Measurements from ENCODE around the gene ADCY10.
"Not testable (repeated sequence)": the region's sequence is repeated elsewhere in the genome, so short reads cannot be mapped to it uniquely, and the experiment has no call there.

The ADCY10 gene

DNA sequence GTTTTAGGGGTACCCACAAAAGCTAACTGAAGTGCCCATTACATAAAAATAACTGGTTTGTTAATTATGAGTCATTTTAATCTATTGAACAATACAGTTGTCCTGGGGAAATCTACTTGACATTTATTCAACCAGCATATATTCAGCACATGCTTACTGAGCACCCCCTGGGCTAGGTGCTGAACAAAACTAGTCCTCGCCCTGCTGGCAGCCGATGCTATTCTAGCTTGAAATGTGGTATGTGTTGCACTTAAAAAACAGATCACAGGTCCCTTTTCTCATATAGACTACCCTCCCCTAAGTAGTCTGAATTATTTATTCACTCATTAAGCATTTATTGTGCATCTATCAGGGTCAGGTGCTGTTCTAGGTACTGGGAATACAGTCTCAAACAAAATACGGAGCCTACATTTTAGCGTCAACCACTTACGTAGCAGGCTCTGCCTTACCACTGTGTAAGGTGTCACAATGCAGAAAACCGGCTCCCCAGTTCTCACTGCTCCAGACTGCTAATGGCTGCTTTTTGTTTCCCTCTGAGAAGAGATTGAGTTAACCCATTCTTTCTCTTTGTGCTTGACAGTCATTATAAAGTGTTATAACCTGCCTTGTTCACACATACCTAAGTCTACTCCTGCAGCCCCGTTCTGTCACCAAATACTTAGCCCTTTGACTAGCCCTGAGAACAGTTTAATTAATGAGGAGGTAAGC lies 57.1 kb downstream of the ADCY10 start:
- no peak for DNase-seq

DNA sequence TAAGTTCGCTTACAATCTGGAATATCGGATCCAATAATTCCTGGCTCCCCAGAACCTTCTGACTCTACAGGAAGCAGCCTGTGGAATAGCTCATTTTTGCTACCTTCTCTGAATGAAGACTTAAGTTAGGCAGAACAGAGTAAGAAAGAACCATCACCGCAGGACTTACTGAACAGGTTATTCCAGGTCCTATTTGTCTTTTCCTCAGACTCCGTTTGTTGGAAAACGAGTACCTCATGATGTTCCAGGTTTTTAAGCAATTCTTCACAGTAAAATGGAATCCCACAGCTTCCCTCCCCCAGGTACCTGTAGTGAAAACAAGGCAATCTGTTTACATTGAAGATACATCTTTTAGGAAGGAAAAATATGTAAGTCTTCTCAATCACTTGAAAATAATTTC lies 59.8 kb downstream of the ADCY10 start:
- no peak for DNase-seq

DNA sequence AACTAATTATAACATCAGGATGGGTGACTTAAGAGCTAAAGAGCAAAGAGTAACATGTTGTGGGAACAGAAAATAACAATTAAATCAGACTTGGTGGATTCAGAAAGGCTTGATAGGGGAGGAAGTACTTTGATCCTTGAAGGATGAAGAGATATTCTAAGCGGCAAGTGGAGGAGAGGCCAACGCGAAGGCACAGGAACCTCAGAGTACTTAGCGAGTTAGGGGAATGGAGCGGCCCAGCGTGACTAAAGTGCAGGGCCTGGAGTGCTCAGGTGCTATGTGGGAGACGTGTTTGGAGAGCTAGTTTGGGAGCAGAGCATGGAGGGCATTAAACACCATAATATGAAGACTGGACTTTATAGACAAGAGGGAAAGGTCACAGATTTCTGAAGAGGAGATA lies 64.3 kb downstream of the ADCY10 start:
- DNase-seq, result no peak

DNA sequence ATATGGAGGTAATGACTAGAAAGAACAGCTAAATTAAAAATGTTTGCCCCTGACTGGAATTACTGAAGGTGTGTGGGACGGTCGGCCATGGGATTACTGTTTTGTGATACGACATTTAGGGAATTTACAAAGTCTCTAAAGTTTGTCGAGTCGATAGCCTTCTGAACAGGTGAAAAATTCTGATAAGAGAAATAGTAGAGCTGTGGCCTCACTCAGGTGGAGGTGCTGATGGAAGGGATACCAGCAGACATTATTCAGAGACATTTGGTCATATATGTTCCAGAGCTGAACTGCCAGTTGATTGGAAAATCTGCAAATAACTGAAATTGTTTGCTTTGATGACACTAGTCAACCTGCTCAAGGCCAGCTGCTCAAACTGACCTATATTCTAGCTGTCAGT lies 71.1 kb downstream of the ADCY10 start:
- no peak for DNase-seq

DNA sequence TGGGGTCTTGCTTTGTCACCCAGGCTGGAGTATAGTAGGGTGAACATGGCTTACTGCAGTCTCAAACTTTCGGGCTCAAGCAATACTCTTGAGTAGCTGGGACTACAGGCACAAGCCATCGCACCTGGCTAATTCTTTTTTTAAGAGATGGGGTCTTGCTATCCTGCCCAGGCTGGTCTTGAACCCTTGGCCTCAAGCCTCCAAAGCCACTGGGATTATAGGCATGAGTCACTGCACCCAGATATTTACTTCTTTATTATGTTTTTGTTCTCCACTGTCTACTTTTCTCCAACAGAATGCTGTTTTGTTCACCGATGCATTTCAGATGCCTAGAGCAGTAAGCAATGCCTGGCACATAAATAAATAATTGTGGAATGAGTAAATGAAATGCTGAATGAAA lies 72.4 kb downstream of the ADCY10 start:
- DNase-seq, result no peak

DNA sequence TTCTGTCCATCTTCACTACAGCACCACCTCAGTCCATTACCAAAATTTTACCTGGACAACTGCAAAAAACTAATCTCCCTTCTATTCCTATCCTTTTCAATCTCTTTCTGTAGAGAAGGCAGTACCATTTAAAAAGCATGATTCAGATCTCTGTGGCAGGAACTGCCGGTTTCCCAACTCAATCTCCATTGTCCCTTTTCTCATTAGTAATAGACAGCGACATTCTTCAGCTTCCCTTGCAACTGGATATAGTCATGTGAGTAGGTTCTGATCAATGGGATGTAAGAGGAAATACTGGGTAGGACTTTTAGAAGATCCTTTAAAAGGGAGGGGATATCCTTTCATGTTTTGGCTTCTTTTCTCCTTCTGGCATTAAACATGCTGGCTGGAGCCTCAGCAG lies 74.9 kb downstream of the ADCY10 start:
- no peak for DNase-seq

DNA sequence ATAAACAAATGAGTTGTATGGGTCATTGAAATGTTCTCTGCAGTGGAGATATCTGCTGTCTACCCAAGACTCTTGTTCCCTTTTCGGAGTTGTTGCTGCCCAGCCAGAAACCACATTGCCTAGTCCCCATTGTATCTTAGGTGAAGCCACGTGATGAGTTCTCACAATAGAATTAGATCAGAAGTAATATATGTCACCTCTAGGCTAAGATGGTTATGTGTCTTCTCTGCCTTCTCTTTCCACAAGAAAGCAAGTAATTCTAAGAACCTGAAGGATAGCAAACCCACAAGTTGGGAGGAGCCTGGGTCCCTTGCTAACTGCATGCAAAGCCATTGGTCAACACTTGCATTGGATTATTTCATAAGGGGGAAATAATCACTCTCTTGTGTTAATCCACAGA lies 76.6 kb downstream of the ADCY10 start:
- DNase-seq, result no peak

DNA sequence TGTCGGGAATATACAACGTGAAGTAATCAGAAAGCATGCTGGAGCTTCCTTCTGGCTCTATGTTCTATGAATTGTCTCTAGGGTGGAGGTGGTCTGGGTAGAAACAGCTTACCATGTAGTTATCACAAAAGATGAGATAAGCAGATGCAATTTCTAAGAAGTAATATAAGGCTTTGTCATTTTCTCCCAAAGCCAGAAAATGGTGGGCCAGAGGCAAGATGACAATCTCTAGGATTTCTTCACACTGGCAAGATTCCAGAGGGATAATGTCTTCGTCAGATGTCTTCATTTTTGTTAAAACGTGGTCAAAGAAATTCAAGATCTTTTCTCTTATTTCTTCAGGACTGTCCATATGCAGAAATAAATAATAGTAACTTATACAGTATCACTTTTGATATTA lies 77.7 kb downstream of the ADCY10 start:
- DNase-seq, result no peak

DNA sequence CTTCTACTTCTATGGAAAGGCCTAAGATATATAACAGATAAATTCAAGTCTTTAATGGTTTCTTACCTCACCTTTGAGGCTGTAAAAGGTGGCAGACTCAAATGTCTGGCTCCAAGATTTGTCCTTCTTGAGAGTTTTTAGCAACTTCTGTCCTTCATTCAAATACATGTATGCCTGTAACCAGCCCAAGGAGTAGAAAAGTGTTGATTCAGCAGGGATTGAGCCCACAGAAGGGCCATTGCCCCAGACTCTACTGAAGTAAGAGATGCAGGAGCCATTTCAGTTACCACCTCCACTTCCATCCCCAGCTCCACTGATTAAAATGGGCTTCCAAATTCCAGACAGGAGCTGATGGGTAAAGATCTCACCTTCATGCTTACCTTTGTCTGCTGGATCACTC lies 80.0 kb downstream of the ADCY10 start:
- no peak for DNase-seq

DNA sequence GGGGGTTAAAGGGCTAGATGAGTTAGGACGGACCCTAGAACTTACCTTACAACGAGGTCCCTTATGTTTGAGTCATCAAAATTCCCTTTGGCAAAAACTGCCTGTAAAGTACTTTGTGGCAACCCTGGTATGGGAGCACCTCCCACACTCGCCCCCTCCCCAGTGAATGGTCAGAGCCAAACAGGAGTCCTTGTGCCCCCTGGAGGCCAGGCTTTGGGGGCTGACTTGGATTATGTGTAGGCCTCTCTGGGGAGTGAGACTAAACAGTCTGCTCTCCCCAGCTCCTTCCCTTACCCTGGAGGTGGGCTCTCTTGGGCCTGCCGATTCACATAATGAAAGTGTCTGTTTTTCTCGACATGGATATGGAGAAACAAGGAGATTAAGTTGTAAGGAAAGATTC lies 81.2 kb downstream of the ADCY10 start:
- no peak for DNase-seq

DNA sequence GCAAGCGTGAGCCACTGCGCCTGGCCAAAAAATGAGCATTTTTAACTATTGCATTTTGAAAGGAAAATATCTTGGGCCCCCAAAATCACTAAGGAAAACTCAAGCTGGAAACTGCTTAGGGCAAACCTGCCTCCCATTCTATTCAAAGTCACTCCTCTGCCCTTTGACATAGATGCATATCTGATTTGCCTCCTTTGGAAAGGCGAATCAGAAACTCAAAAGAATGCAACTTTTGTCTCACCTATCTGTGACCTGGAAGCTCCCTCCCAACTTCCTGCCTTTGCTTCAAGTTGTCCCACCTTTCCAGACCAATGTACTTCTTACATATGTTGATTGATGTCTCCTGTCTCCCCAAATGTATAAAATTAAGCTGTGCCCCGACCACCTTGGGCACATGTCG lies 83.3 kb downstream of the ADCY10 start:
- not testable (repeated sequence) for DNase-seq

DNA sequence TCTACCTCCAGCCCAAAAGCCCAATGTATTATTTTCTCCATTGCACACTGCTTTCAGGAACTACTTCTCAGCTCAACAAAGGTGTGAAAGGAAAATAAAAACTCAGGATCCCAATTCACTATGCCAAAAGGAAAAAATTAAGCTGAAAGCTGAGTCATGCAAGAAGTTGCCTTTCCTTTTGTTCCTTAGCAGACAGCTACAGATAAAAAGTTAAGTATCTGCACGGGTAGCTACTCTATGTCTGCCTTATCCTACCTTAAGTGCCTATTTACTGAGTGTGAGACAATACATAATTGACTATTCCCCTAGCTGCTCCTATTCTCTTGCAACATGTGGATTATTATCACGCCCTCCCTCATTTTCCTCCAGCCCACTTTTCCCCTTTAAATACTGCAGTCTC lies 84.1 kb downstream of the ADCY10 start:
- DNase-seq, result no peak

DNA sequence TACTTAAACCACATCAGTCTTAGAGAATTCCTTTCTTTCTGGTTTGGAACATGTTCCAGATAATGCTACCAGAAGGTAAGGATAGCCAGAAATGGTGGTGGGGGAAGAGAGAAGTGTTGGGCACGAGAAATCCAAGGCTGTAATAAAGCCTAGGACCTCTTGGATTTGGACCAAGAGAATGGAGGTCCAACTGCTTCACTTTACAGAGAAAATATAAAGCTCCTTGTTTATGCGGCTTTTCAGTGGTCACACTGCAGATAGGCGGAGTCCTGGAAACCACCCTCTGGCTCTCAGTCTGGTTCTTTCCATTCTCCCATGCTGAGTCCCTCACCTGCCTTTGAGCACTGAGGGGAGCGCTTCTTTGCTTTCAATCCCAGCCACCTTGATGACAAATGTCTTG lies 87.8 kb downstream of the ADCY10 start:
- no peak for DNase-seq

DNA sequence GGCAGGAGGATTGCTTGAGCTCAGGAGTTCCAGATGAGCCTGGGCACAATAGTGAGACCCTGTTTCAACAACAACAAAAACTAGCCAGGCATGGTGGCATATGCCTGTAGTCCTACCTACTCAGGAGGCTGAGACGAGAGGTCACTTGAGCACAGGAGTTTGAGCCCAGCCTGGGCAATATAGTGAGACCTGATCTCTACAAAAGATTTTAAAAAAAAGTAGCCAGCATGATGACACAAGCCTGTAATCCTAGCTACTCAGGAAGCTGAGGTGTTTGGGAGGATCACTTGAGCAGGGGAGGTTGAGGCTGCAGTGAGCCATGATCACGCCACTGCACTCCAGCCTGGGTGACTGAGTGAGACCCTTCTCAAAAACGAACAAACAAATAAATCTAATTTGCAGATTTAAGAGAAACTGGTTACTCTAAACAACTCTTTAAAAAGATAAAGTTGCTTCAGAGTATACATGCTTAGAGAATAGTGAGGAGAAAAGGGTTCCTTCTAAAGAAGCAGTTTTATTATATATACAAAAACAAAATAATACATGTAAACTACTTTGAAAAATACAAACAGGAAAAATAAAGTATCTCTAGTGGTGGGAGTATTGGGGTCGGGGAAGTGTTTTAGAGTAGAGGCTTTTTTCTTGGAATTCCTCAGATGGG lies 88.4 kb downstream of the ADCY10 start:
- no peak for DNase-seq

DNA sequence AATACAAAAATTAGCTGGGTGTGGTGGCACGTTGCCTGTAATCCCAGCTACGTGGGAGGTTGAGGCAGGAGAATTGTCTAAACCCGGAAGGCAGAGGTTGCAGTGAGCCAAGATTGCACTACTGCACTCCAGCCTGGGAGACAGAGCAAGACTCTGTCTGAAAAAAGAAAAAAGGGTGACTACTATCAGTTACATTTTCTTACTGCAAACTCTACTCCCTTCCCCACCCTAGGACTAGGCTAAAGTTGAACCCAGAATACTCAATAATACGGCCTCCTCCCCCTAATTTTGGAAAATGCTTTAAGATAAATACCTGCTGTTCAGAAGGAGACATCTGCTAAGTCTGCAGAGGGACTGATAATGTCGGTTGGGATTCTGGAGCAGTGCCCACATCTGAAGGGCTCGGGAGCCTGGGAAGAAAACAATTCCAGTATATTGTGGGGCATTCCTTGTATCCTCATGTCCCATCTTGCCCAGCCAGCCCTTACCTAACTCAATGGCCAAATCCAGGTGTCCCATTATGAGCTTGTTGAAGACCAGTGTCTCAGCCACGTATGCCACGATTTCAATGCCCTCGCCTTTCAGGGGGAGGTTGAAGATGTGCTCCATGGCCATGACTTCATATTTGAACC lies 89.7 kb downstream of the ADCY10 start:
- no peak for DNase-seq

DNA sequence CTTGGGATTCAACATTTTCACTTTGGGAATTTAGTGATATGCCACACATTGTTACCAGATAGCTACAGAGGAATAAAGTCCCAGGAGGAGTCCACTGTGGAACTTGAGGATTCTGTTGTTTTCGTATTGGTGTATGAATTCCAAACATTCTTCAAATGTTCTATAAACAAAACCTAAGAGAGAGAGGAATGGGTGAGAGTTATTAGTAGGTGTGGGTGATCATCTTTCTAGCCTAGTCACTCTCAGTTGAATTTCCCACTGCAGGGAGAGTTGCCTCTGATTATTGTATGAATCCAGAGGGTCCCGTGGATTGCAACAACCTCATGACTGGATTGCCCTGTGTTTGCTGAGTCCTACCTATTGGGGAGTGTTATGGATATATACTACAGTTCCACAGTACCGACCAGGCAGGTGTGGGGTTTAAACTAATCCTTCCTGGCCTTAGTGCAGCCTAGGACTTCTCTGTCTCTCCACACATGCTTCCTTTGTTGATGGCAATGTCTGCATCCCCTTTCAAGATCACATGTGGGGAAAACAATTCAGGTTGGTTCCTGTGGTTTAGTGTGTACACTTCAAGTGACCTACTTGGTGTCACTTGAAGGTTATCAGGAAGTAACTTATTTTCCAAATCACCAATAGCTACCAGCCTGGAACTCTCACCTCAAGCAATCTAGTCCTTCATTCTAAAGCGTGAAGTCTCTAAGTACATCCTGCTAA lies 91.8 kb downstream of the ADCY10 start:
- no peak for DNase-seq

DNA sequence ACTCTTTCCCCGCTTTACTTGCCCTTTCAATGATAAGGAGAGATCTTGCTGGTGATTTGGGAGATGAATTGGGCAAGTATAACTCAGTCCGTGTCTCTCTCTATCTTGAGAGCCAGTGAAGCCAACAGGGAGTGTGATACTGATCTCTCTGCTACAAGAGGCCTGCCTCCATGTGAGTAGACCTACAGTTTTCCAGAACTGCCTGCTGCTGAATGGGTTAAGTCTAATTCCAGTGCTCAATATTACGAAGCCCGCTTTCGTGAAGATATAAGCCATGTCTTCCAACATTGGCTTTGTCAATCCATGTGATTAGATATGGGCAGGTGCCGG lies 92.6 kb downstream of the ADCY10 start:
- DNase-seq, result no peak

DNA sequence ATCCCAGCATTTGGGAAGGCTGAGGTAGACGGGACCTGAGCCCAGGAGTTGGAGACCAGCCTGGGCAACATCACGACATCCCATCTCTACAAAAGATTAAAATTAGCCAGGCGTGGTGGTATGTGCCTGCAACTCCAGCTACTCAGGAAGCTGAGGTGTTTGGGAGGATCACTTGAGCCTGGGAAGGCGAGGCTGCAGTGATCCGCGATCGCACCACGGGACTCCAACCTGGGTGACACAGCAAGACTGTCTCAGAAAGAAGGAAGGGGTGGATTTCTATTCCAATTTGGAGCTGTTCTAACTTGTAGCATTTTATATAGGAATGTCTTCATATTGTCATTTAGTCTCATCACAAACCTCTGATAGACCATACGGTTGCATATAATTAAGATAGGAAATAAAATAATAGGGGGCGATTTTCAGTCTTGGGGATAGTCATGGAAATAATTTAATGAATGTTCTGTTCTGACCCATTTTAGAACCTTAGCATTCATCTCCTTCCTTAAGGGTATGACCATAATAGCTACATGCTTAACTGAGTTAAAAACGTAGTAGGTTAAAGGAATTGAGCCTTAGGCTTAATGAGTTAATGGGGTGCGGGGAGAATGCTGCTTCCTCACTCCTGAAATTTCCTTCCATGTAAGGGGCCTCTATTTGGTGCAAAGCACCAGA lies 93.1 kb downstream of the ADCY10 start:
- DNase-seq, result no peak

DNA sequence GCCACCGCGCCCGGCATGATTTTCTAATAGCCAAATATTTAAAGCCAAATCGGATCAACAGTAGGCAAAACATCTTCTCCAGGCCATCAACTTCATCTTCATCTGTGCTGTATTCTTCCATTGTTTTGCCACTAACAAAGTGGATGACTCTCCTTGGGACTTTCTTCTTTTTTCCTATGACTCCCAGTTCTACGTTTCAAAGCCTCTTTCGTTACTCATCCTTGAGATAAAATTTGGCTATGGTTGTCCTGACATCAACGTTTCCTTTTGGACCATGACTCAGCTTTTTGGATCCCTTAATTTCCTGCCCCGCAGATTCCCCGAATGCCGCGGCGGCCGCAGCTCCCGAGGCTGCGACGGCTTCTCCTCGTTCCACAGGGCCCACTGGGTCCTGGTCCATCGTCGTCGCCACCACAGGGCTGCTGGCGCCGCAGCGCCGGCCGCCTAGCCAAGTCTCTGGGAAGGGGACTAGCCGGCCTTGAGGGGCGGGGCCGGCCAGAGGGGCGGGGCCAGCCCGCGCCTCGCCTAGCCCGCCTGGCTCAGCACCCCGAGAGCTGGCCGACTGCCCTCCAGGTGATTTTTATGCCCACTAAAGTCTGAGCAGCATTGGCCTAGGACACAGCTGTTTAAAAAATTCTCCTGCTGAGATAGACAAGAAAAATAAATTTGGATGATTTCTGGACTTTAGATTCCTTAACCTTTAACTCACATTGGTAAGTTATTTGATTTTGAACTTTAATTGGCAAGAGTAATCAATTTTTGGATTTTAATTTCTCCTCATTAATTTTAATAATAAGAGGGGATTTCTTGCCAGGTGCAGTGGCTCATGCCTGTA lies 93.9 kb downstream of the ADCY10 start:
- DNase-seq, result peak; percentile 41

DNA sequence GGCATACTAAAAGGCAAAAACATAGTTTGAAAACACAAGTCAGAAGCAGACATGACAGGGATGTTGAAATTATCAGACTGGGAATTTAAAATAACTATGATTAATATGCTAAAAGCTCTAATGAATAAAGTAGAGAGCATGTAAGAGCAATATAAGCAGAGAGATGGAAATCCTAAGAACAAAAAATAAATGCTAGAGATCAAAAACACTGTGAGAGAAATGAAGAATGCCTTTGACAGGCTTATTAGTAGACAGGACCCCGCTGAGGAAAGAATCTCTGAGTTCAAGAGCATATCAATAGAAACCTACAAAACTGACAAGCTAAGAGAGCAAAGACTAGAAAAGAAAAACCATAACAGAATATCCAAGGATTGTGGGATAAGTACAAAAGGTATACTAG lies 98.3 kb downstream of the ADCY10 start:
- no peak for DNase-seq

DNA sequence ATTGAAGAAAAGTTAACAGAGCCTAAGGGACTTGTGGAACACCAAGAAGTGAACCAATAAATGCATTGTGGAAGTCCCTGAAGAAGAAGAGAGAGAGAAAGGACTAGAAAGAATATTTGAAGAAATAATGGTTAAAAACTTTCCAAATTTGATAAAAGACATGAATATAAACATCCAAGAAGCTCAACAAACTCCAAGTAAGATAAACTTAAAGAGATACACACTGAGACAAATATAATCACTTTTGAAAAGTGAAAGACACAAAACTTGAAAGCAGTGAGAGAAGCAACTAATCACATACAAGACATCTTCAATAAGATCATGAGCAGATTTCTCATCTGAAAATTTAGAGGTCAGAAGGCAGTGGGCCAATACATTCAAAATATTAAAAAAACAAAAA lies 101.0 kb downstream of the ADCY10 start:
- no peak for DNase-seq

DNA sequence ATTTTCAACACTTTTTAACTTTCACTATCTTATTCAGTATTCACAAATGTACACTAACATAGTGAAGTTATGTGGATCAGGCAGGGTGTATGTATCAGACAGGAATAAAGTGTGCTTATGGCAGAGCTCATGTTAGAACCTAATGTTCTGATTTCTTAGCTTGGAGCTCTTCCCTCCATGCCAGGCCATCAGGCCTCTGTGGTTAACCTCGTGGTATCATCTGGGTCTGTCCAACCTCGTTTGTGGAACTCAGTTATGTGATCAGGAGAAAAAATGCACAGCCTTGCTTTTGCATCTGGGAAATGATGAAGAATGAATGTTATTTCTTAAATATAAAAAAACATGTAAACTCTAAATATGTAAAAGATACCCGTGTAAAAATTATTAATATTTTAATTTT lies 105.2 kb downstream of the ADCY10 start:
- DNase-seq, result no peak

DNA sequence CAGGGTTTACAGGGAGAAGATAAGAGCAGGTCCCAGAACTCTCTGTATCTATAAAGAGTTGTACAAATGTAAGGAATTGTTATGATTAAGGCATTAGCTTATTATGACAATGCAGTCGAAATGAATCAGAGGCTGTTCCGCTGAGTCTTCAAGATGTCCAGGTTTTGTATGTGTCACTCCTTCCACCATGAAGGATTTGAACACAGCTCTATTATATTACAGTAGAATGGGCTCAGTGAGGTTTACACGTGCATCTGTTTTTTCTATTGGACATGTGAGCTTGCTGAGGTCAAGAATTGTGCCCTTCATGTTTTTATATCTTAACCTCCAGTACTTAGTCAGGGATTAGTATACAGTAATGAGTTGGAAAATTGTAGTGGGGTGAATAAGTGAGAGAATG lies 105.8 kb downstream of the ADCY10 start:
- no peak for DNase-seq

Data from NCI-H1092 treated with DMSO at 0.1 percent for 48 hours (cell line).